HFF-Myc (cell line): ENCODE results near the gene HS3ST2.

Source experiments
- DNase-seq: peaks from one replicate; pipeline ENCODE4 v3.0.0-alpha.2; 2011; ENCODE audit warnings: low read depth; ENCODE audit errors: extremely low read depth
- H3K4me3 ChIP-seq: replicated peaks from 2 replicates; pipeline ENCODE4 v1.5.1; 2011; ENCODE audit warnings: low read depth, mild to moderate bottlenecking, control low read depth, low read length
- CTCF ChIP-seq: IDR thresholded peaks from 2 replicates; pipeline ENCODE4 v1.5.1; 2012; ENCODE audit warnings: mild to moderate bottlenecking, low read depth, low read length, control low read depth; ENCODE audit errors: missing control alignments

HS3ST2 gene

GRCh38 chr16:22946433-22946832 lies 132.5 kb downstream of the HS3ST2 start:
- DNase-seq = no peak
- TF ChIP-seq CTCF = no peak
- no peak overlapping the region for H3K4me3 ChIP-seq

DNA sequence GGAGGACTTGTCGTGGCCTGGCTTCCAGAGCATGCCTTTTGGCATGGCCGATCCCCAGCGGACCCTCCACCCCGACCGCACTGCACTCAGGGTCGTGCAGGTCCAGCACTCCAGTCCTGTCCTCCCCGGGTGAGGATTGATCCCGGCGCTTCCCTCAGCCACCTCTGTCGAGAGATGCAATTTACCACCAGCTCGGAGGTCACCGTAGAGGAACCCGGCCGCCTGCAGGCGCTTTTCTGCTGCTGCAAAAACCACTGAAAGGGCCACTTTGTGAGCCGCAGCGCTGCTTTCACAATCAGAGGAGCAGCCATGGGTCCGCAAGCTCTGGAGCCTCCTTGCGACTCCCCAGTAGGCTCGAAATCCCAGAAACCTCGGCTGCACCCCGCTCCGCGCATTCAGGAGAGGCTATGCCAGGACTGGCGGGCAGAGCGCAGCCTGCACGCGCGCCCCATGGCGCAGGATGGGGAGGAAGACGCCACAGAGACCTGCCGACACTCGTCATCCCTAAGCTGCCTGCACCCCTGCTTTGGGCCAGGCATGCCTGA lies 134.2 kb downstream of the HS3ST2 start:
- H3K4me3 ChIP-seq = no peak overlapping the region
- DNase-seq = no peak
- TF ChIP-seq CTCF = no peak

DNA sequence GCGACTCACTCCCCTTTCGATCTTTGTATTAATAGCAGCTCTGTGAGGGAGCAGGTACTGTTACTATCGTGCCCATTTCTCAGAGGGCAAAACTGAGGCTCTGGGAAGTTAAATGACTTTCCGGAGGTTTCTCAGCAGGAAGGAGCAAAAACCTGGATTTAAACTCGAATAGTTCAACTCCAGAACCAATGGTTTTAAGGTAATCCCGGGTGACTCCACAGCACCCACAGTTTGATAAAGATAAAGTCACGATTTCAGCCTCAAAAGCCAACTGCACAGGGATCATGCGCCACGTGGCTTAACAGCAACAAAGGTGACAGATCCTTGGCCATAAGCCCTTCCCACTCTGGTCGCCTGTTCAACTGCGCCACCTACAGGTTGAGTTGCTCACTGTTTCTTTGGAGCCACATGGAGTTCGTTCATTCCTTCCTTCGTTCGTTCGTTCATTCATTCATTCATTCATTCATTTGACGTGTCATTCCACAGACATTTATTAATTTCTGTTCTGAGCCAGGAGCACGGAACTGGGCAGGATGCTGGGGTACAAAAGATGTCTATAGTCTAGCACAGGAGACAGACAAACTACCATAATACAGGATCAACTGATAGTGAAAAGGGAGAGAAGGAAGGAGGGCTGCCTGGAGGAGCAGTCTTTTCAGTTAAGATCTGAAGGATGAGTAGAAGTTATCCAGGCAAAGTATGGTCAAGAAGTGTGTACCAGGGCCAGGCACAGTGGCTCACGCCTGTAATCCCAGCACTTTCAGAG lies 134.8 kb downstream of the HS3ST2 start:
- peak; percentile 82 for TF ChIP-seq CTCF
- no peak overlapping the region for H3K4me3 ChIP-seq
- DNase-seq = peak; percentile 56

DNA sequence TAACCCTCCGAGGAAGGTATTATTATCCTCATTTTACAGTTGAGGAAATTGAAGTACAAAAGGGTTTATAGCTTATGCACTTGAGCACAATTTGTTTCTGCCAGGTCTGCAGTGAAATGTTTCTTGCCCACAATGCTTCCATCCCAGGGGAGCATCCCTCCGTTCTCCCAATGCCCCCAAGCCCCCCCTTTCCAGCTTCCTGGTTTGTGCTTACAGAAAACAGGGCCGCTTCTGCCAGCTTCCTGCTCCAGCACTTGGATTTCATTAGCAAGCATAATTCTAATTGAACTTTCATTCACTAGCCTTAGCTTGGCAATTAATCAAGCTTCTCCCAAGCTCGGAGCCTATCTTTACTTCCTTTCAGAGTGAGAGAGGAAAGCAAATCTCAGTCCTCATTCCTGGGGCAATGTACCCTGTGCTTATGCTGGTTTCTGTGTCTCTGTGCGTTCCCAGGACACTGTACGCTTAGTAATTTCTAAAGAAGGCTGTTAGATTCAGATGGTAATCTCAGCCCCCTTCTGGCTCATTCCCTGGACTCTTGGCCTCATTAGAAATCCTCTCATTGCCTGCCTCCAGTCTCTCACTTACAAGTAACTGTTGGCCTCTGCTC lies 141.6 kb downstream of the HS3ST2 start:
- no peak overlapping the region for H3K4me3 ChIP-seq
- no peak for DNase-seq
- no peak for TF ChIP-seq CTCF

GRCh38 chr16:22961206-22961605 lies 147.2 kb downstream of the HS3ST2 start:
- H3K4me3 ChIP-seq = no peak overlapping the region
- DNase-seq = no peak
- no peak for TF ChIP-seq CTCF

DNA sequence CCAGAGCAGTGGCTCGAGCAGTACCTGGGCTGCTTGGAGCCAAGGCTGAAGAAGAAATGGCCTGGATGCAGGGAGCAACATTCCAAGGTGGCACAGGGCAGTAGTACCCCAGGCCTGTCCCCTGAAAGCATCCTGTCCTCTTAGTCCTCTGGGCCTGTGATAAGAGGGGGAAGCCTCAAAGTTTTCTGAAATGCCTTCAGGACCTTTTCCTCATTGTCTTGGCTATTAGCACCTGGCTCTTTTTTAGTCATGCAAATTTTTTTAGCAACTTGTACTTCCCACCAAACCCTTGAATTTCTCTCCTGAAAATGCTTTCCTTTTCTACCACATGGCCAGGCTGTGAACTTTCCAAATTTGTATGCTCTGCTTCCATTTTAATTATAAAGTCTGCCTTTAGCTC lies 148.9 kb downstream of the HS3ST2 start:
- no peak overlapping the region for H3K4me3 ChIP-seq
- DNase-seq = no peak
- TF ChIP-seq CTCF = no peak
